Transverse colon (tissue), 4 donors: Measurements from ENCODE around the gene GATB. TPM values are rescaled to one million over a fixed set of nuclear protein-coding genes. Genes with fewer than 3 reads are reported as not detected.
A peak's percentile ranks its signal among the peaks of the same experiment; 100 is the strongest.

ENCODE experiments used
- DNase-seq: peaks from one replicate; pipeline ENCODE4 v3.0.0-alpha.2; 2019
- H3K27ac ChIP-seq, 4 donors: fragments of 200-600 bp; sonication (generic); 2 replicates each; pipeline ENCODE4 v1.5.1; 2016 to 2018; ENCODE audit warnings: inconsistent platforms in 4 of 4
- H3K27me3 ChIP-seq: fragments of 200-600 bp; sonication (generic); 2 replicates; pipeline ENCODE4 v1.5.1; 2017; ENCODE audit warnings: inconsistent platforms
- H3K36me3 ChIP-seq, 4 donors: fragments of 200-600 bp; sonication (generic); 2 replicates each; pipeline ENCODE4 v1.5.1; 2017 to 2019; ENCODE audit warnings: inconsistent platforms in 4 of 4
- H3K4me1 ChIP-seq, 4 donors: fragments of 200-600 bp; sonication (generic); 2 replicates each; pipeline ENCODE4 v1.5.1; 2017 to 2020; ENCODE audit warnings: inconsistent platforms in 4 of 4
- H3K4me3 ChIP-seq, 4 donors: fragments of 200-600 bp; sonication (generic); 1 replicate in 1 of 4; 2 replicates in 3 of 4; pipeline versions ENCODE4 v1.5.1 to v1.6.1; 2017 to 2019; ENCODE audit warnings: inconsistent platforms in 4 of 4
- H3K9me3 ChIP-seq, 2 donors: fragments of 200-600 bp; sonication (generic); 2 replicates each; pipeline ENCODE4 v1.5.1; 2017 to 2019; ENCODE audit warnings: inconsistent platforms in 2 of 2
- CTCF ChIP-seq, 5 experiments: fragments of 200-600 bp in 3 of 5; fragments of 450-650 bp in 2 of 5; sonication (generic) in 3 of 5; IDR thresholded peaks; 1 replicate in 2 of 5; 2 replicates in 3 of 5; pipeline ENCODE4 v1.5.1; 2016 to 2017; ENCODE audit warnings: antibody characterized with exemption in 5 of 5, inconsistent platforms in 3 of 5, mild to moderate bottlenecking in 2 of 5, moderate library complexity in 1 of 5
- EP300 ChIP-seq: sonication (generic); formaldehyde crosslinking; IDR thresholded peaks from one replicate; pipeline ENCODE4 v1.6.1; 2017; ENCODE audit warnings: antibody characterized with exemption, low read depth
- POLR2A ChIP-seq: fragments of 450-650 bp; IDR thresholded peaks from one replicate; pipeline ENCODE4 v1.6.1; 2016; ENCODE audit warnings: antibody characterized with exemption, mild to moderate bottlenecking, moderate library complexity
- POLR2AphosphoS5 ChIP-seq, 3 donors: sonication (generic); formaldehyde crosslinking; IDR thresholded peaks; one replicate each; pipeline ENCODE4 v1.6.1; 2016; ENCODE audit warnings: antibody characterized with exemption in 3 of 3
- WGBS, 2 donors: methylation state at CpG; one replicate each; pipeline ENCODE4 v1.1.5; 2018; ENCODE audit warnings: low coverage in 1 of 2; 5-methylcytosine and 5-hydroxymethylcytosine counted together
- in situ Hi-C, 4 donors: fragments of 200-750 bp; cut with MboI; loops; one replicate each; pipeline versions ENCODE4 v1.15.0 to v1.15.1; 2017; ENCODE audit warnings: low sequenced_read_pairs in 3 of 4, low pct_ligation_motif_present in 1 of 4, low pct_unique_long_range_greater_than_20kb in 1 of 4
- intact Hi-C: fragments of 100-400 bp; cut with DNase I; formaldehyde crosslinking; loops from one replicate; pipeline ENCODE4 v1.15.1; 2023; ENCODE audit warnings: low total_unique reads
- total RNA-seq, 4 donors: library from RNA; depleted of rRNA; stranded (reverse); fragments of >200 nt; gene quantifications; one replicate each; pipeline ENCODE4 v1.1.0, GENCODE V29; 2016

The GATB gene
- total RNA-seq, 4 donors from 2014 or later = 22.5 to 111 (median 27.3) TPM

- peak overlapping the region in 1 of 4 donors; percentile 18 for H3K27ac ChIP-seq
- intact Hi-C loops (no loop called here), in situ Hi-C loops (no loop called here)
- no peak for TF ChIP-seq POLR2AphosphoS5 (IDR thresholded peaks at IDR 0.05)
- no peak for TF ChIP-seq CTCF (IDR thresholded peaks at IDR 0.05)
- no peak for TF ChIP-seq EP300
- no peak for TF ChIP-seq POLR2A
- no peak overlapping the region for H3K4me3 ChIP-seq
- H3K9me3 ChIP-seq = no peaks in the 10 kb centered on the region
- WGBS, 2 donors = 71 to 80% methylated on average over 1 to 9 of the region's 9 CpGs
- H3K36me3 ChIP-seq = no peaks in the 10 kb centered on the region
- H3K27me3 ChIP-seq = no peaks in the 10 kb centered on the region
- peaks cover 0 to 10% (median 0%) of the 10 kb centered on the region in 4 donors for H3K4me1 ChIP-seq
- DNase-seq = no peak
Observed at GRCh38 chr4:151675411-151675971, 85.3 kb downstream of the GATB start.

- intact Hi-C loops (no loop called here), in situ Hi-C loops (no loop called here)
- peak overlapping the region in 1 of 4 donors; percentile 18 for H3K27ac ChIP-seq
Observed at GRCh38 chr4:151674804-151675391, 85.9 kb downstream of the GATB start.

GRCh38 chr4:151673908-151674520, 86.8 kb downstream of the GATB start:
- H3K9me3 ChIP-seq = no peaks in the 10 kb centered on the region
- DNase-seq = no peak
- in situ Hi-C loops = no loop called here
- TF ChIP-seq POLR2AphosphoS5 (IDR thresholded peaks at IDR 0.05) = no peak
- no peak for TF ChIP-seq EP300
- TF ChIP-seq POLR2A = no peak
- TF ChIP-seq CTCF (IDR thresholded peaks at IDR 0.05) = no peak
- H3K27me3 ChIP-seq = no peaks in the 10 kb centered on the region
- intact Hi-C loops = no loop called here
- H3K4me3 ChIP-seq = peak overlapping the region in 1 of 4 donors; percentile 8
- no peak overlapping the region for H3K27ac ChIP-seq
- H3K36me3 ChIP-seq = no peaks in the 10 kb centered on the region
- H3K4me1 ChIP-seq = peaks cover 0 to 10% (median 0%) of the 10 kb centered on the region in 4 donors
- 41 to 68% methylated on average over 3 to 12 of the region's 12 CpGs for WGBS, 2 donors

More at GRCh38 chr4:151674804-151675391, 85.9 kb downstream of the GATB start:
- no peaks in the 10 kb centered on the region for H3K9me3 ChIP-seq
- peak overlapping the region in 2 of 4 donors; percentile 8 to 37 for H3K4me3 ChIP-seq
- 23% methylated on average over 19 of the region's 19 CpGs; no CpG with 5 or more reads in 1 of the 2 donors for WGBS, 2 donors
- peaks cover 0 to 10% (median 0%) of the 10 kb centered on the region in 4 donors for H3K4me1 ChIP-seq
- H3K36me3 ChIP-seq = no peaks in the 10 kb centered on the region
- no peak for TF ChIP-seq POLR2A
- TF ChIP-seq CTCF (IDR thresholded peaks at IDR 0.05) = peak in 4 of 5 experiments; percentile 7 to 39 (median 25)
- no peak for TF ChIP-seq POLR2AphosphoS5 (IDR thresholded peaks at IDR 0.05)
- no peaks in the 10 kb centered on the region for H3K27me3 ChIP-seq
- peak; percentile 56 for DNase-seq

- in situ Hi-C loops = no loop called here
- no peak for DNase-seq
- intact Hi-C loops = no loop called here
- Histone ChIP-seq H3K36me3 (no peaks in the 10 kb centered on the region), H3K27me3 (no peaks in the 10 kb centered on the region), H3K9me3 (no peaks in the 10 kb centered on the region), H3K27ac (no peak overlapping the region), H3K4me1 (peaks cover 0 to 10% (median 0%) of the 10 kb centered on the region in 4 donors), H3K4me3 (no peak overlapping the region)
- TF ChIP-seq CTCF (IDR thresholded peaks at IDR 0.05) = no peak
- no peak for TF ChIP-seq POLR2AphosphoS5 (IDR thresholded peaks at IDR 0.05)
- no peak for TF ChIP-seq EP300
- no peak for TF ChIP-seq POLR2A
- WGBS, 2 donors = 100% methylated on average over 2 to 7 of the region's 14 CpGs
Observed at GRCh38 chr4:151672996-151673395, 87.8 kb downstream of the GATB start.
